ENCODE measurements around the gene HDAC4. TPM values are rescaled to one million over a fixed set of nuclear protein-coding genes. Genes with fewer than 3 reads are reported as not detected.

The HDAC4 gene
- total and polyA plus RNA-seq, 9 of the 15 experiments (the other 6 are each of a cell fraction or from before 2014, with no cell fraction given), result 0.11 to 20.2 (median 4.0) TPM

DNA sequence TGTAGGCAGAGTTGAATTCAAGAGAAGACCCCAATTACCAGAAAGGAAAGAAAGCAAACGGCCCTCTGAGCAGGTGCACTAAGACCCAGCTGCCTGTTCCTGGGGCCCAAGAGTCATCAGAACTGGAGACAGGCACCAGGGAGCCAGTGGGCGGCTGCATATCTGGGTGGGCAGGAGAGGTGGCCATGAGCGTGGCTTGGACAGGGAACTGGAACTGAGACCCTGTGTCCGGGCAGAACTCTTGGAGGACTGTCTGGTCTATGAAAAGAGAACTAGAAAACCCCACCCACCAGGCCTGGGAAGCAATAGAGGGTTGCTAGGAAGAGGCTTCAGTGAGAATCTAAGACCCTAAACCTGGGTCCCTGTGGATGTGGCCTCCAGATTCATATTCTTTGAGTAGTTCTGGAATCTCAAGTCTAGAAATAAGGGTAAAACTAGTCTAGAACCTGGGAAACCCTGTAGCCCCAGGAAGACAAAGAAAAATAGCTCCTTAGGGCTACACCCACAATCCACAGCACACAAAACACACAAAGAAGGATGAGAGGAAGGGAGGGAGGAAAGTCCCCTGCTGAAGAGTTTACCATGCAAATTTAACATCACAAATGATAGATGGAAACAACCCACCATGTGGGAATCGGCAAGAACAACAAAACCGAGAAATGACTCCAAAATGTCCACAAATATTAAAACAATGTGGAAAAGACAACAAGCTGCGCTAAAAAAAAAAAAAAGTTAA is 147.0 kb downstream of the HDAC4 start (continued):
- TF ChIP-seq TAL1 (IDR thresholded peaks at IDR 0.05) (no peak), ZNF121 (CRISPR knock-in tag; conservative IDR thresholded peaks at IDR 0.05) (no peak), TARDBP (IDR thresholded peaks at IDR 0.05) (no peak)
- TF ChIP-seq, protein P1, sequence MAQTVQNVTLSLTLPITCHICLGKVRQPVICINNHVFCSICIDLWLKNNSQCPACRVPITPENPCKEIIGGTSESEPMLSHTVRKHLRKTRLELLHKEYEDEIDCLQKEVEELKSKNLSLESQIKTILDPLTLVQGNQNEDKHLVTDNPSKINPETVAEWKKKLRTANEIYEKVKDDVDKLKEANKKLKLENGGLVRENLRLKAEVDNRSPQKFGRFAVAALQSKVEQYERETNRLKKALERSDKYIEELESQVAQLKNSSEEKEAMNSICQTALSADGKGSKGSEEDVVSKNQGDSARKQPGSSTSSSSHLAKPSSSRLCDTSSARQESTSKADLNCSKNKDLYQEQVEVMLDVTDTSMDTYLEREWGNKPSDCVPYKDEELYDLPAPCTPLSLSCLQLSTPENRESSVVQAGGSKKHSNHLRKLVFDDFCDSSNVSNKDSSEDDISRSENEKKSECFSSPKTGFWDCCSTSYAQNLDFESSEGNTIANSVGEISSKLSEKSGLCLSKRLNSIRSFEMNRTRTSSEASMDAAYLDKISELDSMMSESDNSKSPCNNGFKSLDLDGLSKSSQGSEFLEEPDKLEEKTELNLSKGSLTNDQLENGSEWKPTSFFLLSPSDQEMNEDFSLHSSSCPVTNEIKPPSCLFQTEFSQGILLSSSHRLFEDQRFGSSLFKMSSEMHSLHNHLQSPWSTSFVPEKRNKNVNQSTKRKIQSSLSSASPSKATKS (CRISPR knock-in tag; IDR thresholded peaks at IDR 0.05), result no peak
- TF ChIP-seq, protein P2, sequence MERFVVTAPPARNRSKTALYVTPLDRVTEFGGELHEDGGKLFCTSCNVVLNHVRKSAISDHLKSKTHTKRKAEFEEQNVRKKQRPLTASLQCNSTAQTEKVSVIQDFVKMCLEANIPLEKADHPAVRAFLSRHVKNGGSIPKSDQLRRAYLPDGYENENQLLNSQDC (CRISPR knock-in tag; IDR thresholded peaks at IDR 0.05), result no peak

DNA sequence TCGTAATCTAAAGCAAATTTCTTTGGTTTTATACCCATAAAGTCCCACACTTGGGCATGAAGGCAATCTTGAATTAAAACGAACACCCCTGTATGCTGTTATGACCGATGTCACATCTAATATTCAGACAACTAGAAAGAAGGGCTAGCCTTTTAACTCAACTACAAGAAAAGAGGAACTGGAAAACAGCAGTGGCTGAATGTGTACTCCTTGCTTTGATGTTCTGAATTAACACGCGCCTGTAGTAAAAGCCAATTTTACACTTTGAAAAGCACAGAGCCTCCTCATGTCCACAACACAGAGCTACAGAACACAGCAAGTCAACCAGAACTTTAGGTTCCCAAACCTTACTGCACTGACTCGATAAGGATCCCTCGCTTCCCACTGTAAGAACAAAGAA is 147.6 kb downstream of the HDAC4 start:
- in situ Hi-C loops (cut with MboI) (no loop called here), intact Hi-C loops (cut with micrococcal nuclease) (no loop called here)
- DNase-seq (ENCODE audit: extremely low read depth in 1 of 4, low spot score in 3 of 4), result no peak
- no peaks in the 10 kb centered on the region for H3K9me3 ChIP-seq (replicated peaks; ENCODE audit: control insufficient read depth, insufficient read depth, low read depth, low read length)
- BruUV-seq (replicated peaks), result no TSS peak
- H4K20me1 ChIP-seq (replicated peaks; ENCODE audit: control insufficient read depth, insufficient read depth, low read length), result no peaks in the 10 kb centered on the region
- no peaks in the 10 kb centered on the region for H3K9me1 ChIP-seq (ENCODE audit: control insufficient read depth, insufficient read depth, low read length)
- no peak overlapping the region for H2AFZ ChIP-seq (ENCODE audit: low read depth, low read length)
- no peak overlapping the region for H3K4me2 ChIP-seq (ENCODE audit: insufficient read depth, low read length)
- H3K4me1 ChIP-seq (replicated peaks in 1 of 2; ENCODE audit: control insufficient read depth in 2 of 2, insufficient read depth in 2 of 2, low read length in 2 of 2), result peaks cover 17 to 18% of the 10 kb centered on the region in 2 experiments
- H3K9ac ChIP-seq (ENCODE audit: insufficient read depth in 1 of 2, low read depth in 2 of 2, low read length in 2 of 2), result no peak overlapping the region
- POLR2A ChIA-PET, result no interaction called here
- 69% methylated on average over 5 of the region's 7 CpGs for WGBS (ENCODE audit: insufficient coverage, low coverage, missing lambda C conversion rate)
- TF ChIP-seq ZNF586 (CRISPR knock-in tag; conservative IDR thresholded peaks at IDR 0.05), result no peak
- TF ChIP-seq TAF1 (IDR thresholded peaks at IDR 0.05; ENCODE audit: control insufficient read depth, extremely low read depth, insufficient read depth, low read length, severe bottlenecking), result no peak
- TF ChIP-seq SPI1 (IDR thresholded peaks at IDR 0.05; ENCODE audit: borderline replicate concordance, low read depth, low read length), result peak; percentile 92
- TF ChIP-seq KAT8 (IDR thresholded peaks at IDR 0.05; ENCODE audit: low read depth), result no peak
- TF ChIP-seq ZNF77 (CRISPR knock-in tag; IDR thresholded peaks at IDR 0.05), result no peak
- H3K27ac ChIP-seq (ENCODE audit: extremely low read depth, low read depth, low read length), result no peak overlapping the region
- peaks cover 55% of the 10 kb centered on the region for H3K79me2 ChIP-seq (ENCODE audit: control insufficient read depth, insufficient read depth, low read length)
- ATAC-seq, result no peak
- H3K27me3 ChIP-seq (ENCODE audit: control insufficient read depth in 2 of 2, insufficient read depth in 2 of 2, low read length in 2 of 2), result no peaks in the 10 kb centered on the region
- FAIRE-seq, result no peak
- no peak overlapping the region for H3K4me3 ChIP-seq
- CTCF ChIA-PET (ENCODE audit: low intra/inter-chr PET ratio), result no interaction called here
- no peaks in the 10 kb centered on the region for H3K36me3 ChIP-seq (ENCODE audit: control insufficient read depth, insufficient read depth, low read length)
